Measurements from ENCODE around the gene KRTAP1-4. TPM values are rescaled to one million over a fixed set of nuclear protein-coding genes. Genes with fewer than 3 reads are reported as not detected.
"Not testable (repeated sequence)": the region's sequence is repeated elsewhere in the genome, so short reads cannot be mapped to it uniquely, and the experiment has no call there.

Gene KRTAP1-4
- total RNA-seq, 6 experiments from 2014 or later, result not detected

DNA sequence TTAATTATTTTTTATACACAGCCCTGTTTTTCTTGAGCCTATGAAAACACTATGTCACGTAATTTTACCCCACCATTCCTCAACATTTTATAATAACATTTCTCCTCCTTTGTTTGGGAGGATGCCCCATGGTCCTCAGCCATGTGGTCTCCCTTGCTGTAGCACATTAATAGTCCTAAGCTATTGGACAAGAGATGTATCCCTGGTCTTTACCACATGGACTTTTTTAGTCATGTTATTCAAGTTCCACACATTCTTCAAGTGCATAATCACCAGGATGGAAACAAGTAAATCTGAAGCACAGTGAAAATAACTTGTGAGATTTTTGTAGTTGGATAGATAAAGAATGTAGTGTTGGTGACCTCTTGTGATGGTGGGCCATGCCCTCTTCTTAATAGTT is 32.0 kb upstream of the KRTAP1-4 start:
- 60% methylated on average over 1 of the region's 1 CpG for WGBS (ENCODE audit: insufficient coverage, low coverage, low lambda C conversion rate, missing lambda C conversion rate)
- ATAC-seq, result no peak
- no peaks in the 10 kb centered on the region for H3K4me1 ChIP-seq

DNA sequence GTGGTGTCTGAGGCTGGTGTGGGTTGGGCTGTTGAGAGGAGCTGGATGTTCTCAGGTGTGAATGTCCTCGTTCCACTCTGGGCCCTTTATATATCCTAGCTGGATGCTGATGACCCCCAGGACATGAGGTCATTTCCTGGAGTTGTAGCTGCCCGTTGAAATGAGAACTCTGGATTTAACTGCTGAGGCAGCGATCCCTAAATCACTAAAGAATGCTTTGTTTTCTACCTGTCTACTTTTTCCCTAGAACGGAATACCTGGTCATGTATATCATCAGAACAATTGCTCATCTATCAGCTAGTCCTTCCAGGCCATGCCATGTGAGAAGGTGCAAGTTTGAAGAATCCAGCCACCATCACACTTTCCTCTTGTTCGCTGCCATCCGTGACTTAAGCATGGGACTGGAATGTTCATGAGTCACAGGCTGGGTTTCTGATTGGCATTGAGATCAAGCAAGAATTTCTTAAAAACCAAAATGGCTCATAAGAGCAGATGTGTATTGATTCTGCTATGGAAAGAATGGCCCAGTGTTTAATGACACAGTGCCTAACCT is 30.1 kb upstream of the KRTAP1-4 start, which contains the start of gene KRTAP2-3:
Gene KRTAP2-3, minus strand, starts transcription at position 63 of the 553 bp plus-strand sequence. CDS start 64 bp downstream, outside the sequence.
- 54% methylated on average over 6 of the region's 6 CpGs for WGBS (ENCODE audit: insufficient coverage, low coverage, low lambda C conversion rate, missing lambda C conversion rate)
- Histone ChIP-seq H3K4me3 (no peak within 1 kb of the TSS), H3K36me3 (no peaks in the 10 kb centered on the region), H3K4me1 (no peaks in the 10 kb centered on the region), H3K27ac (no peak within 1 kb of the TSS), H3K27me3 (peaks cover 0 to 5% of the 10 kb centered on the region in 2 donors), H3K9me3 (no peaks in the 10 kb centered on the region)
- DNase-seq (no peak), ATAC-seq (no peak)
- TF ChIP-seq, protein P1, sequence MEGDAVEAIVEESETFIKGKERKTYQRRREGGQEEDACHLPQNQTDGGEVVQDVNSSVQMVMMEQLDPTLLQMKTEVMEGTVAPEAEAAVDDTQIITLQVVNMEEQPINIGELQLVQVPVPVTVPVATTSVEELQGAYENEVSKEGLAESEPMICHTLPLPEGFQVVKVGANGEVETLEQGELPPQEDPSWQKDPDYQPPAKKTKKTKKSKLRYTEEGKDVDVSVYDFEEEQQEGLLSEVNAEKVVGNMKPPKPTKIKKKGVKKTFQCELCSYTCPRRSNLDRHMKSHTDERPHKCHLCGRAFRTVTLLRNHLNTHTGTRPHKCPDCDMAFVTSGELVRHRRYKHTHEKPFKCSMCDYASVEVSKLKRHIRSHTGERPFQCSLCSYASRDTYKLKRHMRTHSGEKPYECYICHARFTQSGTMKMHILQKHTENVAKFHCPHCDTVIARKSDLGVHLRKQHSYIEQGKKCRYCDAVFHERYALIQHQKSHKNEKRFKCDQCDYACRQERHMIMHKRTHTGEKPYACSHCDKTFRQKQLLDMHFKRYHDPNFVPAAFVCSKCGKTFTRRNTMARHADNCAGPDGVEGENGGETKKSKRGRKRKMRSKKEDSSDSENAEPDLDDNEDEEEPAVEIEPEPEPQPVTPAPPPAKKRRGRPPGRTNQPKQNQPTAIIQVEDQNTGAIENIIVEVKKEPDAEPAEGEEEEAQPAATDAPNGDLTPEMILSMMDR (IDR thresholded peaks at IDR 0.05), result no peak
- no peak for TF ChIP-seq POLR2A (IDR thresholded peaks at IDR 0.05)
- intact Hi-C loops (cut with DNase I), result no loop called here

More for the DNA sequence above, 32.0 kb upstream of the KRTAP1-4 start:
- no peak overlapping the region for H3K4me3 ChIP-seq
- intact Hi-C loops (cut with DNase I), result no loop called here
- H3K27ac ChIP-seq, result no peak overlapping the region
- TF ChIP-seq POLR2A (IDR thresholded peaks at IDR 0.05), result no peak
- TF ChIP-seq, protein P1 (IDR thresholded peaks at IDR 0.05), result no peak
- no peaks in the 10 kb centered on the region for H3K36me3 ChIP-seq
- peaks cover 0 to 5% of the 10 kb centered on the region in 2 donors for H3K27me3 ChIP-seq
- no peaks in the 10 kb centered on the region for H3K9me3 ChIP-seq
- DNase-seq, result no peak

- not testable (repeated sequence) for H3K27ac ChIP-seq
These were observed 29.5 kb upstream of the KRTAP1-4 start for GRCh38 chr17:41059276-41060051.

DNA sequence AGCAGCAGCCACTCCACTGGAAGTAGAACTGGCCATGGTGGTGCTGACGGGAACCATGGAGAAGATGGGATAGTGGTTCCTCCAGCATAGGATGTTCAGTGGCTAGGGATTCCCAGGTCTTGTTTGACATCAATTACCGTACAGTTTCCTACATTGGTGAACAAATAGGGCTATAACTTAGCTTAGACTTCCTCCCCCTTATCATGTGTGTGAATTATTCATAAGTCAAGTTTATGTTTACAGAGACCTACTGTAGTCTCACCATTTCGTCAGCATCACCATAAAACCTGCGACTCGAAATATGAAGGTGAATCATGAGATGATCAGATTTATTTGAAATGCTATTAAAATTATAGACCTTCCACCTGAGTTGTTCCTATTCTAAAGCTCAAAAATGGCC is 28.7 kb upstream of the KRTAP1-4 start:
- TF ChIP-seq POLR2A (IDR thresholded peaks at IDR 0.05), result no peak
- TF ChIP-seq, protein P1 (IDR thresholded peaks at IDR 0.05), result no peak
- WGBS (ENCODE audit: insufficient coverage, low coverage, low lambda C conversion rate, missing lambda C conversion rate), result 80% methylated on average over 4 of the region's 5 CpGs

More at GRCh38 chr17:41059276-41060051, 29.5 kb upstream of the KRTAP1-4 start:
- peak in 1 of 4 donors; percentile 17 for ATAC-seq
- H3K9me3 ChIP-seq; H3K4me3 ChIP-seq; H3K27me3 ChIP-seq; H3K36me3 ChIP-seq; DNase-seq; intact Hi-C loops (cut with DNase I); H3K4me1 ChIP-seq: not testable (repeated sequence)
- WGBS (ENCODE audit: insufficient coverage, low coverage, low lambda C conversion rate, missing lambda C conversion rate), result 18% methylated on average over 5 of the region's 31 CpGs

GRCh38 chr17:41057547-41057946 is 27.6 kb upstream of the KRTAP1-4 start:
- Histone ChIP-seq H3K27ac (no peak overlapping the region), H3K36me3 (no peaks in the 10 kb centered on the region), H3K4me1 (no peaks in the 10 kb centered on the region), H3K4me3 (no peak overlapping the region), H3K9me3 (no peaks in the 10 kb centered on the region), H3K27me3 (peaks cover 0 to 5% of the 10 kb centered on the region in 2 donors)
- intact Hi-C loops (cut with DNase I), result no loop called here
- WGBS (ENCODE audit: insufficient coverage, low coverage, low lambda C conversion rate, missing lambda C conversion rate), result 71% methylated on average over 1 of the region's 1 CpG
- TF ChIP-seq POLR2A (IDR thresholded peaks at IDR 0.05), result no peak
- TF ChIP-seq, protein P1 (IDR thresholded peaks at IDR 0.05), result no peak
- DNase-seq (no peak), ATAC-seq (no peak)

More for the DNA sequence above, 28.7 kb upstream of the KRTAP1-4 start:
- Histone ChIP-seq H3K36me3 (no peaks in the 10 kb centered on the region), H3K4me3 (no peak overlapping the region), H3K27ac (no peak overlapping the region), H3K27me3 (peaks cover 0 to 5% of the 10 kb centered on the region in 2 donors), H3K9me3 (no peaks in the 10 kb centered on the region), H3K4me1 (no peaks in the 10 kb centered on the region)
- no peak for DNase-seq
- ATAC-seq, result no peak
- intact Hi-C loops (cut with DNase I), result no loop called here

GRCh38 chr17:41055130-41055529 is 25.1 kb upstream of the KRTAP1-4 start, which contains the start of gene KRTAP2-2:
KRTAP2-2 (minus strand) TSS chr17:41055230; CDS start chr17:41055211, 19 bp downstream.
- H3K4me3 ChIP-seq; H3K27ac ChIP-seq; H3K9me3 ChIP-seq; DNase-seq; H3K36me3 ChIP-seq; ATAC-seq; H3K4me1 ChIP-seq; H3K27me3 ChIP-seq; intact Hi-C loops (cut with DNase I): not testable (repeated sequence)
- 20% methylated on average over 1 of the region's 6 CpGs for WGBS (ENCODE audit: insufficient coverage, low coverage, low lambda C conversion rate, missing lambda C conversion rate)

- DNase-seq; H3K27ac ChIP-seq; intact Hi-C loops (cut with DNase I); H3K36me3 ChIP-seq; H3K27me3 ChIP-seq; H3K9me3 ChIP-seq; H3K4me1 ChIP-seq; ATAC-seq; H3K4me3 ChIP-seq: not testable (repeated sequence)
- 60% methylated on average over 3 of the region's 9 CpGs for WGBS (ENCODE audit: insufficient coverage, low coverage, low lambda C conversion rate, missing lambda C conversion rate)
These were observed 24.6 kb upstream of the KRTAP1-4 start for GRCh38 chr17:41054556-41054955.

Measured in right lobe of liver (tissue), 6 donors.